ENCODE data around the gene MYCL.
"Not testable (repeated sequence)": the region's sequence is repeated elsewhere in the genome, so short reads cannot be mapped to it uniquely, and the experiment has no call there.

The MYCL gene

DNA sequence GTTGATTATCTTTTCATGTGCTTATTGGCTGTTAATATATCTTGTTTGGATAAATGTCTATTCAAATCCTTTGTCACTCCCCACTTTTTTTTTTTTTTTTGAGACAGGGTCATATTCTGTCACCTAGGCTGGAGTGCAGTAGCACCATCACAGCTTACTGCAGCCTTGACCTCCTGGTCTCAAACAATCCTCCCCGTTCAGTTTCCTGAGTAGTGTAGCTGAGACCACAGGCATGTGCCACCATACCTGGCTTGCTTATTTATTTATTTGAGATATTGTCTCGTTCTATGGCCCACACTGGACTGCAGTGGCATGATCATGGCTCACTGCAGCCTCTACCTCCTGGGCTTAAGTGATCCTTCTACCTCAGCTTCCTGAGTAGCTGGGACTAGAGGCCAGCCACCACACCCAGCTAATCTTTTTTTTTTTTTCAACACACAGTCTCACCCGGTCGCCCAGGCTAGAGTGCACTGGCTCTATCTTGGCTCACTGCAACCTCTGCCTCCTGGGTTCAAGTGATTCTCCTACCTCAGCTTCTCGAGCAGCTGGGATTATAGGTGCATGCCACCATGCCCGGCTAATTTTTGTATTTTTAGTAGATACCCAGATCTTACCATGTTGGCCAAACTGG, 13.9 kb upstream of the MYCL start:
- TF ChIP-seq, protein P1, sequence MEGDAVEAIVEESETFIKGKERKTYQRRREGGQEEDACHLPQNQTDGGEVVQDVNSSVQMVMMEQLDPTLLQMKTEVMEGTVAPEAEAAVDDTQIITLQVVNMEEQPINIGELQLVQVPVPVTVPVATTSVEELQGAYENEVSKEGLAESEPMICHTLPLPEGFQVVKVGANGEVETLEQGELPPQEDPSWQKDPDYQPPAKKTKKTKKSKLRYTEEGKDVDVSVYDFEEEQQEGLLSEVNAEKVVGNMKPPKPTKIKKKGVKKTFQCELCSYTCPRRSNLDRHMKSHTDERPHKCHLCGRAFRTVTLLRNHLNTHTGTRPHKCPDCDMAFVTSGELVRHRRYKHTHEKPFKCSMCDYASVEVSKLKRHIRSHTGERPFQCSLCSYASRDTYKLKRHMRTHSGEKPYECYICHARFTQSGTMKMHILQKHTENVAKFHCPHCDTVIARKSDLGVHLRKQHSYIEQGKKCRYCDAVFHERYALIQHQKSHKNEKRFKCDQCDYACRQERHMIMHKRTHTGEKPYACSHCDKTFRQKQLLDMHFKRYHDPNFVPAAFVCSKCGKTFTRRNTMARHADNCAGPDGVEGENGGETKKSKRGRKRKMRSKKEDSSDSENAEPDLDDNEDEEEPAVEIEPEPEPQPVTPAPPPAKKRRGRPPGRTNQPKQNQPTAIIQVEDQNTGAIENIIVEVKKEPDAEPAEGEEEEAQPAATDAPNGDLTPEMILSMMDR (IDR thresholded peaks at IDR 0.05; ENCODE audit: low read depth, low read length, missing control alignments), result no peak
- no peak for DNase-seq (ENCODE audit: low read depth)
- no peak overlapping the region for H3K4me3 ChIP-seq (ENCODE audit: low read depth, low read length)

DNA sequence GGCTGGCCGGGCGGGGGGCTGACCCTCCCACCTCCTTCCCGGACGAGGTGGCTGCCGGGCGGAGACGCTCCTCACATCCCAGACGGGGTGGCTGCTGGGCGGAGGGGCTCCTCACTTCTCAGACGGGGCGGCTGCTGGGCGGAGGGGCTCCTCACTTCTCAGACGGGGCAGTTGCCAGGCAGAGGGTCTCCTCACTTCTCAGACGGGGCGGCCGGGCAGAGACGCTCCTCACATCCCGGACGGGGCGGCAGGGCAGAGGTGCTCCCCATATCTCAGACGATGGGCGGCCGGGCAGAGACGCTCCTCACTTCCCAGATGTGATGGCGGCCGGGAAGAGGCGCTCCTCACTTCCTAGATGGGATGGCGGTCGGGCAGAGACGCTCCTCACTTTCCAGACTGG, 11.4 kb upstream of the MYCL start:
- DNase-seq (ENCODE audit: low read depth); H3K4me3 ChIP-seq (ENCODE audit: low read depth, low read length): not testable (repeated sequence)

DNA sequence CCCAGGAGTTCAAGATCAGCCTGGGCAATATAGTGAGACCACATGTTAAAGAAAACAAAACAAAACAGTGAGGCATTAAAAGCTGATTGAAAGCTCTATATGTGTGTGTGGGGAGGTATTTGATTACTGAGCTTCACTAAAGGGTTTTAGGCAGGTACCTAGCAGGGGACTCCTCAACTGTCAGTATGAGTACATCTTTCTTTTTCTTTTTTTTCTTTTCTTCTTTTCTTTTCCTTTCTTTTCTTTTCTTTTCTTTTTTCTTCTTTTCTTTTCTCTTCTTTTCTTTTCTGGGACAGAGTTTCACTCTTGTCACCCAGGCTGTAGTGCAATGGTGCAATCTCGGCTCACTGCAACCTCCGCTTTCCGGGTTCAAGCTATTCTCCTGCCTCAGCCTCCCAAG, 8.5 kb upstream of the MYCL start:
- no peak overlapping the region for H3K4me3 ChIP-seq (ENCODE audit: low read depth, low read length)
- DNase-seq (ENCODE audit: low read depth), result no peak
- TF ChIP-seq, protein P1 (IDR thresholded peaks at IDR 0.05; ENCODE audit: low read depth, low read length, missing control alignments), result no peak

DNA sequence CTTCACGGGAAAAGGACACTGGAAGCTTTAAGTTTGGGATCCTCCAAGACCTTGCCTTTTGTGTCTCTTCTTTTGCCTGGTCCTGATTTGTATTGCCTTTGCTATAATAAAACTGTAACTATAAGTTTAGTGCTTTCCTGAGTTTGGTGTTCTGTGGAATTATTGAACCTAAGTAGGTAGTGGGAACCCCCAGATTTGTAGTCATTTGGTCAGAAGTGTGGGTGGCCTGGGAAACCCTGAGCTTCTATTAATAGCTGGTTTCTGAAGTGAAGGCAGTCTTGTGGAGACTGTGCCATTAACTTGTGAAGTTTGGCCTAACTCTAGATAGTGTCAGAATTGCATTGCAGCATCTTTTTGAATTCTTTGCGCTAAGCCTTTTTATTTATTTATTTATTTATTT, 6.8 kb upstream of the MYCL start:
- no peak for DNase-seq (ENCODE audit: low read depth)
- TF ChIP-seq, protein P1 (IDR thresholded peaks at IDR 0.05; ENCODE audit: low read depth, low read length, missing control alignments), result no peak
- H3K4me3 ChIP-seq (ENCODE audit: low read depth, low read length), result no peak overlapping the region

DNA sequence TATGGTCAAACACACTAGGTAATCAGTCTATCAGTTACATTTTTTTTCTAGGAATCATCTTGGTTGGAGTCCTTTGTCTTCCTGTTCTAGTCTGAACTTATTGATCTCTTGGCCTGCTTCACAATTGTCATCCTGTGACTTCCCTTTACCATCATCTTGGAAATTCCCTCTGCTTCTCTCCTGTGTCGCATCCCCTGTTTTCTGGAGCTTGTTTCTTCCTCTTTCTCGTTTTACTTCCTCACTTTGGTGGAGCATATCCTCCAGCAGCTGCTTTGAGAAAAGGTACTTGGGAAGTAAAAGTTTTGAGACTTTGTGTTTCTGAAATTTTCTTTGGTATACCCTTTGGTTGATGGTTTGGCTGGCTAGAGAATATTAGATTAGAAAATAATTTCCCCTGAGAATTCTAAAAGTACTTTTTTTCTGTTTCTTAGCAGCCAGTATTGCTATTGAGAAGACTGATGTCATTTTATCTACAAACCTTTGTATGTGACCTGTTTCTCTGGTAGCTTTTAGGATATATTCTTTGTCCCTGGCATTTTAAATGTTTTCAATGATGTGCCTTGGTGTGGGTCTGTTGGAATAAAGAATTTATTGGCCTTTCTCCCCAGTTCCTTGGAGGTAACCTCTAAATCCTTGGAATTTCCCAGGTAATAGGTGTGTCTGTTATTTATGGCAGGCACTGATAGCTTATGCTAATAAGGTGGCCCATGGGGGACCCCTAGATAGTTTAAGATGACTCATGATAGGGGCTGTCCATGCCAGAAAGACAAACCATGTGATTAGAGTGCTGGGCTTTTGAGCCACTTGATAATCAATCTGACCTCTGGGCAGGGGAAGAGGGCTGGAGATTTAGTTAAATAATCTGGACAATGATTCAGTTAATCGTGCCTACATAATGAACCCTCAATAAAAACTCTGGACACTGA, 6.1 kb upstream of the MYCL start:
- no peak for DNase-seq (ENCODE audit: low read depth)
- H3K4me3 ChIP-seq (ENCODE audit: low read depth, low read length), result no peak overlapping the region
- TF ChIP-seq, protein P1 (IDR thresholded peaks at IDR 0.05; ENCODE audit: low read depth, low read length, missing control alignments), result no peak

DNA sequence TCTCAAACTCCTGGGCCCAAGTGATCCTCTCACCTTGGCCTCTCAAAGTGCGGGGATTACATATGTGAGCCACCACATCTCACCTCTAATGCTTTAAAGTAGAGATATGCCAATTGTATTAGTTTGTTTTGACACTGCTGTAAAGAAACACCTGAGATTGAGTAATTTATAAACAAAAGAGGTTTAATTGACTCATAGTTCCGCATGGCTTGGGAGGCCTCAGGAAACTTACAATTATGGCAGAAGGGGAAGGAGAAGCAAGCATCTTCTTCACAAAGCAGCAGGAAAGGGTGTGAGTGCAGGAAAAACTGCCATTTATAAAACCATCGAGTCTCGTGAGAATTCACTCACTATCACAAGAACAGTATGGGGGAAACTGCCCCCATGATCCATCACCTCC, 3.5 kb upstream of the MYCL start:
- TF ChIP-seq, protein P1 (IDR thresholded peaks at IDR 0.05; ENCODE audit: low read depth, low read length, missing control alignments), result no peak
- no peak for DNase-seq (ENCODE audit: low read depth)
- no peak overlapping the region for H3K4me3 ChIP-seq (ENCODE audit: low read depth, low read length)

DNA sequence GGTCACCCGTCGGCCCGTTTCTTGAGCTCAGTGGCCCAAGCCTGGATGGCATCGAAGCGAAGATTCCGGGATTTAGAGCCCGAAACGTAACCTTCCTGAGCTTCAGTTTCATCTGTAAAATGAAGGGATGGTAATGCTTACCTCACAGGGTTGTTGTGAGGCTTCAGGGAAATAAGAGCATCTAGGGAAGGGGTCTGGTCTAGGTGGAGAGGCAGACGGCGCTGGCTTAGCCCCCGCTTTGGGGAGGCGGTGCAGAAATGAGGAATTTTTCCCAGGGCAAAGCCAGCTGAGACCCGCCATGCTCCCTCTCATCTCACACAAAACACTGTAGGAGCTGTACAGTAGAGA, 717 bp upstream of the MYCL start:
- TF ChIP-seq, protein P1 (IDR thresholded peaks at IDR 0.05; ENCODE audit: low read depth, low read length, missing control alignments), result no peak
- peak overlapping the region; percentile 80 for H3K4me3 ChIP-seq (ENCODE audit: low read depth, low read length)
- no peak for DNase-seq (ENCODE audit: low read depth)

Measured in GM12864 (cell line).